ENCODE data around the gene TMEM204.
A peak's percentile ranks its signal among the peaks of the same experiment; 100 is the strongest.

The TMEM204 gene

DNA sequence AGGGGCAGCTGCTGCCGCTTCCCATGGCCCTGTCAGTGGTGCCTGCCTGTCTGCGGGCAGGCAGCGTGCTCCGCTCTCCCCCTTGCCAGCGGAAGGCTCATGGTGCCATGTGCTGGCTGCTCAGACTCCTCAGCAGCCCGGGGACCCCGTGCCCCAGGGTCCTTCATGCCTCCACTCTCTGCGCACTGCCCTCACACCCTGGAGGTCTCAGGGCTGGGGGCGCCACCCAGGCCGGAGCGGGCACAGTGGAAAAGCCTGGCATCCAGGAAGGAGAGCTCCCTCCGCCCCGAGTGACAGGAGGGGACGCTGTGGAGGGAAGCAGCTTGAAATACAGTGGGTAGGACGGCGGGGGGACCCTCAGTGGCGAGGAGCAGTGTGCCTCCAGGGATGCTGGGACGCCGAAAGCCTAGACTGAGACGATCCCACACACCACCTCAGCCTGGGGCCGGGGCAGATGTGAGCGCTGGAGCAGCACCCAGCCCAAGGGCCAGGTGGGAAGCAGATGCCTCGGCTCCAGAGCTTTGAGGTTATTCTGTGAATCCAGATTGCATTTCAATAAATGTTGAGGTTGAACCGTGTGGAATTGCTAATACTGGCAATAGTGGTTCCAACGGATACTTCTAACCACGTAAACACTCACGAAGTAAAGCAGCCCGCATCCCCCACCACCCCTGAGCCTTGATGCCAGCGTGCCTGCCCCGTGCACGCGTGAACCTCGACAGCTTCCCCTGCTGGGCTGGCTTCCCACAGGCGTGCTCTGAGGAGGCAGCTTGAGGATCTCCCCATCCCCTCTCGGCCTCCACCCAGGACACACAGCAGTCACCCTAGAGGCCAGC lies 6.5 kb downstream of the TMEM204 start:
- peak; percentile 26 for DNase-seq

DNA sequence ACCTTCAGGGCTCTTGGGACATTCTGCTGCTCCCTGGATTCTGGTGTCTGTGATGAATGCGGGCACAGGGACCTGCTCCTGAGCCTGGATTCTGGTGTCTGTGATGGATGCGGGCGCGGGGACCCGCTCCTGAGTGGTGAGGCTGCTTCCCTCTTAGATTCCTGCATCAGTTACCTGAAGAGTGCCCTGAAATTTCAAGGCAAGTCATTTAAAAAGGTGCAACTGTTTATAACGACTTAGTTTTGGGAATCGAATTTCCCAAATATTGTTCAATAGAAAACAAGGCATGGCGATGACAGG lies 7.0 kb downstream of the TMEM204 start:
- no peak for DNase-seq

GRCh38 chr16:1541293-1542165 lies 8.1 kb downstream of the TMEM204 start:
- no peak for DNase-seq

GRCh38 chr16:1542166-1542500 lies 8.7 kb downstream of the TMEM204 start:
- DNase-seq: no peak

DNA sequence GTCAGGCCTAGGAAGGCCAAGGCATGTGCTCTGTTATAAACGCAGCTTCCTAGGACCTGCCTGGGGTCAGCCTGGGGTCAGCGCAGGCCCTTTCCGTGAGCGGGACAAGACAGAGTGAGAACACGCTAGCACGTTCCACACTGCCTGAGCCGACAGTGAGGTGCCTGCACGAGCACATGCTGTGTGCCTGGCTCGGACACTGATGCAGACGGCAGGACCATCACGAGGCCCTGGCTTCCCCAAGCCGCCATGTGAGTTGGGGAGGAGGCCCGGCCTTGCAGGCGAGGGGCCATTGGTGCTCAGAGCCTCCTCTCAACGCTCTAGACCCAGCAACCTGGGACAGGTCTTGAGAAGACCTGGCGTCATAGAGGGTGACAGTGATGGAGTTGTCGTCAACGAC lies 9.1 kb downstream of the TMEM204 start:
- DNase-seq: no peak

DNA sequence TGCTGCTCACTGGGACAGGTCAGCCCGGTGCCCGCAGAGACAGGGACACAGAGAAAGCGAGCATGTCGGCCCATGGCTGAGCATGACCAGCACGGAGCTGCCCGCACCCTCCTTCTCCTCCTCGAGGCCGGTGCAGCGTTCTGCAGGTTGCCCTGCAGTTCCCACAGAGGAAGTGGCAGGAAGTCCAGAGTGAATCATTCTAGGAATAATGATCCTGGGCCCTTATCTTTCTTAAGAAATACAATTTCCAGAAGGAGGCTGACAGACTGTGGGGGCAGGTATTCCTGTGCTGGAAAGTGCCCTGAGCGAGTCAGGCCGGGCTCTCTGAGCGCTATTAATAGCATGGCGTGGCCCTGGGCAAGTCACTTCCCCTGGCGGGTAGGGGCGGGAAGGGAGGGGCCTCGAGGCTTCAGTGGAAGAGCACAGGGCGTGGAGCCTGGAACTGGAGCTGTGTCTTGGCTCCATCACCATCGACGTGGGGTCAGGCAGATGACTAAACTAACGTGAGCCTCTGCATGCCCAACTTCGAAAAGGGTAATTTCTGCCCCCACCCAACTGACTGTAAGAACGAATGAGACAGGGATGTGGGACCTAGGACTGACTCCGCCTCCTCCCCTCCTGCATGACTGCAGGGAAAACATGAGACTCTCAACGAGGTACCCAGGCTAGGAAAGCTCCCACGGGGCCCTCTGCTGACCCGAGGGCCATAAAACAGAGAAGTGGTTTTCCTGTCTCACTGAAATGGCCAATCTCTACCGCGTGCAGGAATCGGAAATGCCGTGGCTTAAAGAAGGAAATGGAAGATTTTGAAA lies 9.8 kb downstream of the TMEM204 start:
- DNase-seq: no peak

DNA sequence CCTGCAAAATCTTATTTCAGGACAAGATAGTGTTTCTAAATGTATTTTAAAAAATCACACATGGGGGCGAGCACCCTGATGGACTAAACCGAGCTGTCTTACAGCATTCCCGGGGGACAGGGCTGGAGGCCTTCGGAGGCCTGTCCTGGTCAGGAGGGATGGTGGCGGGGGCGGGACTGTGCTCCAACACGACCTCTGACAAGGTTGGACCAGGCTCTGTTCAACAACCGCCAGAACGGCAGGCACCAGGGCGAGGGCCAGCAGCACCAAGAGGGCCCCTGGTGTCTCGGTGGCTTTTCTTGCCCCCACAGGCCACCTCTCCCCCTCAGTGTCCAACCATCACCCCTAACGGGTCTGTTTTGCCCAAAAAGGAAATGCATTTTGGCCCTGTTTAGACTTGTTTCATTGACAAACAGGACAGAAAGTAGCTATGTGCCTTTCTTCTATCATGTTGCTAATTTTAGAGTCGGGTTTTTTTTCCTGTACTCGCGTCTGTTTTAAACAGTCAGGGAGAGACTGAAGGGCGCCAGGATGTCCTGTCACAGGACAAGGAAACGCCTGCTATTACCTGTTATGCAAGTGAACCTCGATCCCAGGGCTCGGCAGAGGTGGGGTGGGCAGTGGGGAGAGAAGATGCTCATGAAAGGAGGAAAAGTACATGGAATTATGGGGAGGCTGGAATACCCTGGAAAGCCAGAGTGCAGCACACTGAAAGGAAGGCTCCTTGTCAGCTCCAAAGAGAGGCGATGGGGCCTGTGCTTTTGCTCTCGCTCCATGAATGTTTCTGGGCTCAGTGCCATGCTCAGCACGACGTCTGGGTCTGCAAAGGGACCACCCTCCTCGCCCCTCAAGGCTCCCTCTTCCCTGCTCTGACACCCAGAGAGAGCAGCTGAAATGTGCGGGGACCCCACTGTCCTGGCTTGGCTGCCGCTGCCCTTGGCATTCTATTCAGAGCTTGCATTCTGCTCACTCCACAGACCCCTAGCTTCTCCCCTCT lies 11.9 kb downstream of the TMEM204 start:
- no peak for DNase-seq

- no peak for DNase-seq
These were observed 13.0 kb downstream of the TMEM204 start for GRCh38 chr16:1546430-1546829.

- no peak for DNase-seq
These were observed 14.8 kb downstream of the TMEM204 start for GRCh38 chr16:1548233-1548632.

DNA sequence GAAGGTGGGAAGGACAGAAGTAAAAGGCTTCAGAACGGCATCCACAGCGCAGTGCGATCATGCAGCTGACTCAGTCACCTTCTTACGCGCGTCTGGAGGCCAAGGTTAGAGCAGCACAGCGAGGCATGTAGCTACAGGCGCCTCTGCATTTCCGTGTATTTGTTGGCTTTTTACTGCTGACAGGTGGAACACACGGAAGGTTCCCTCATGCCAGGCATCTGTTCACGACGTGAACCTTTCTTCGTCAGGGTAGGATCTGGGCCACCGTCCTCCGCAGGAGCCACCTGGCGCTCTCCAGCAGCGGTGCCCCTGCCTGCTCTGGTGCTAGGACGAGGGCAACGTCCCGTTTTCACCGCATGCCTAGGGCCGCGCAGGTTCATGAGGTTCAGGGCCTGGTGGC lies 15.3 kb downstream of the TMEM204 start:
- no peak for DNase-seq

DNA sequence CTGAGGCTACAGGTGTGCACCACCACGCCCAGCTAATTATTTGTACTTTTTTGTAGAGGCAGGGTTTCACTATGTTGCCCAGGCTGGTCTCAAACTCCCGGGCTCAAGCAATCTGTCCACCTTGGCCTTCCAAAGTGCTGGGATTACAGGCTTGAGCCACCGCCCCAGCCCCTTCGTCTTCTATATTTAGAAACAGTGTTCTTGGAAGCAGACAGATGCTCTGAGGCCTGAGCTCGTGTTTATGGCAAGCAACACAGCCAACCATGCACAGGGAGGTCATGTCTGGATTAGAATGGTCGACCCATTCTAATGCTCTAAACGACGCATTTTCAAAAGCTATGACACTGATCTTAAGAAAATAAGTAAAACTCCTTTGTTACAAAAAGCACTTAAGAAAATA lies 16.6 kb downstream of the TMEM204 start:
- DNase-seq: no peak

DNA sequence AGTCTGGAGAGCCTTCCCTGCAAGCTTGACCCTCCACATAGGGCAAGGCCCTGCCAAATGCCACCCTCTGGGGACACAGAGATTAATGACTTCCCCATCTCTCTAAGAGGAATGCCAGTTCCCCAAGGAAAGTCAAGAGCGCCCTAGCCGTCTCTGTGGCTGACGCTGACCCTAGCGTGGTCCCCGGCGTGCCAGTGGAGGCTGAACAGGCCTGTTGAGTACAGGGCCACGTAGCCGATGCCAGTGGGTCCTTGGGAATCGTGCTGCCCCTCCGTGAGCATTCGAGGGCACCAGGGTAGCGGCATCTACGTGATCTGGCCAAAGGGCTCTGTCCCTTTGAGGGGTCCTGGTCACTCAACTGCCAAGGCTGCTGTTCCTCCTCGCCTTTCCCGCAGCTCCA lies 17.2 kb downstream of the TMEM204 start:
- DNase-seq: no peak

DNA sequence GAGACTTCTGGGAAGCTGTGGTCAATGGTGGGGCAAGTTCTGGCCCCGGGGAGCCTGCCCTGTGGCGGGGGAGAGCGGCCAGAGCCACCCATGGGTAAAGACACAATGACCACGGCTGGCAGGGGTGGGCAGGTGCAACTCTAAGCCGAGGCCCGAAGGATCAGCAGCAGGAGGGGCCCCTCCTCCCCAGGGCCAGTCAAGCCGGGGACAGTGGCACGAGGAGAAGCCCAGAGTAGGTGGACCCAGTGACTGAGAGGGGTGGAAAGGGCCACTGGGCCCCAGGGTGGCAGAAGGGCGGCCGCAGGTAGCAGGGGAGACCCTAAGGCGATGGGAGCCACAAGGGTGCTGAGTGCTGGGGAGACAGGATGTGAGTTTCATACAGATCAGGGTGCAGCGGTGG lies 17.7 kb downstream of the TMEM204 start:
- DNase-seq: no peak

DNA sequence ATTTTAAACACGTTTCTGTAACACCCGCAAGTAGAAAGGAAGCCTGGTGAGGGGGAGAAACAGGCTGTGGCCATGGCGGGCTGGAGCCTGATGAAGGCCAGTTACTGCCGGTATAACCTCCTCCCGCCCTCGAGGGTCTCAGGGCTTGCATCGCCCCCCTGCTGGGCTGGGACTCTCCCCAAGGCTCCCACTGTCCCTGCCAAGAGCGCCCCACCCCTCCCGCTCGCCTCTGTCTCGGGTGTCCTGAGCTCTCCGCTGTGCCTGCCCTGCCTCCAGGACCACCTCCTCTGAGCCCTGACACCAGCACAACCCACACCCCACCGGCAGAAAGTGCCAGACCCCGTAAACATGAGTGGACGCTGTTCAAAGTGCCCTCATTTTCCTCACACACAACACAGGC lies 18.7 kb downstream of the TMEM204 start:
- no peak for DNase-seq

- no peak for DNase-seq
These were observed 20.7 kb downstream of the TMEM204 start for GRCh38 chr16:1553946-1554825.

DNA sequence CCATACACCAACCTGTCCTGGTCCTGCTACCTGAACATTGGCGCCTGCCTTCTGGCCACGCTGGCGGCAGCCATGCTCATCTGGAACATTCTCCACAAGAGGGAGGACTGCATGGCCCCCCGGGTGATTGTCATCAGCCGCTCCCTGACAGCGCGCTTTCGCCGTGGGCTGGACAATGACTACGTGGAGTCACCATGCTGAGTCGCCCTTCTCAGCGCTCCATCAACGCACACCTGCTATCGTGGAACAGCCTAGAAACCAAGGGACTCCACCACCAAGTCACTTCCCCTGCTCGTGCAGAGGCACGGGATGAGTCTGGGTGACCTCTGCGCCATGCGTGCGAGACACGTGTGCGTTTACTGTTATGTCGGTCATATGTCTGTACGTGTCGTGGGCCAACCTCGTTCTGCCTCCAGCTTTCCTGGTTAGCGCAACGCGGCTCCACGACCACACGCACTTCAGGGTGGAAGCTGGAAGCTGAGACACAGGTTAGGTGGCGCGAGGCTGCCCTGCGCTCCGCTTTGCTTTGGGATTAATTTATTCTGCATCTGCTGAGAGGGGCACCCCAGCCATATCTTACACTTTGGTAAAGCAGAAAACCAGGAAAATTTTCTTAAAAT lies 21.5 kb downstream of the TMEM204 start:
- no peak for DNase-seq

DNA sequence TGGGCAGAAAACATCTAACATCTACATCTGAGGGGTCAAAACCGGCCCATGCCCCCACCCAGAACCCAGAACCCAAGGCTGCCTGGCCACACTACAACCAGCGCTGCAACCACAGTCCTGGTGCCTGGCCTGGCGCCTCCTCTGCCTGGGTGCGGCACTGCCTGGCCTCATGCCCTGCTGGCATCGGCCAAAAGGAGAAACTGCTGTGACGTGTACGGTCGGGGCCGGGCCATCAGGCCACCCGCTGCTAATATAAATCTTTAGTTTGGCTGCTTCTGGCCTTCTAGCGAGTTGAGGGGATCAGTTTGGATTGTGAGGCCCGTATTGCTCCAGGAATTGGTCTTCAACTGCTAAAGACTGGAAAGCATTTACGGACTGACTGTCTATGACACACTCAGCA lies 22.8 kb downstream of the TMEM204 start:
- no peak for DNase-seq

DNA sequence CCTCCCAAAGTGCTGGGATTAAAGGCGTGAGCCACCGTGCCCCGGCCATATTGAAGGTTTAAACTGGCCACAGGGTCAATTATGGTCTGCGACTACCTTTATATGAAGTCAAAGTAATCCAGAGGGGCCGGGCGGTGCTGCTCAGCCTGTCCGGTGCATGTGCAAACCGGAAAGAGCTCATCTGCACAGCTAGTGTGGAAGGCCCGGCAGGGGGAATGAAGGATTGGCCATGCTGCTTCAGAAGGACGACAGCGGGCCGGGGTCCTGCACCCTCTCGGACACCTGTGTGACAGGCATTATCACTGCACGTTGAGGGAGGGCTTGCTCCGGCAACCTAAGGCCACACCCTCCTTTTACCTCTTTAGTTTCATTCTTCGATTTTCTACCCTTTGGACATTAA lies 23.6 kb downstream of the TMEM204 start:
- DNase-seq: no peak

GRCh38 chr16:1557576-1557975 lies 24.1 kb downstream of the TMEM204 start:
- DNase-seq: no peak

GRCh38 chr16:1559446-1559975 lies 26.0 kb downstream of the TMEM204 start:
- no peak for DNase-seq

- no peak for DNase-seq
These were observed 26.7 kb downstream of the TMEM204 start for GRCh38 chr16:1560153-1560552.

Data from DMS 273 treated with DMSO at 0.1 percent for 48 hours (cell line).